Stimulated activated memory B cell treated with anti-CD40 and anti-IgM and Interleukin-4, amounts not matched to agents 10 μg/mL and 1 μg/mL and 100 μg/mL, for 72 hours (primary cell): ENCODE data around the gene EPHB2.

Experiments used
- ATAC-seq: fragments of 150-1000 bp; cut with Tn5 transposase; 2 replicates; pipeline ENCODE4 v1.10.0; 2021
- H3K27ac Mint-ChIP-seq: one replicate; pipeline ENCODE4 v1.8.0; 2022; ENCODE audit warnings: mild to moderate bottlenecking, mixed read lengths
- H3K27me3 Mint-ChIP-seq: one replicate; pipeline ENCODE4 v1.8.0; 2022; ENCODE audit warnings: mixed read lengths
- H3K36me3 Mint-ChIP-seq: one replicate; pipeline ENCODE4 v1.8.0; 2022; ENCODE audit warnings: mixed read lengths
- H3K4me1 Mint-ChIP-seq: one replicate; pipeline ENCODE4 v1.8.0; 2022; ENCODE audit warnings: mixed read lengths
- H3K4me3 Mint-ChIP-seq: one replicate; pipeline ENCODE4 v1.8.0; 2022; ENCODE audit warnings: mild to moderate bottlenecking, moderate library complexity, mixed read lengths
- H3K9me3 Mint-ChIP-seq: one replicate; pipeline ENCODE4 v1.8.0; 2022; ENCODE audit warnings: mixed read lengths

Gene EPHB2

GRCh38 chr1:22915816-22916470 lies 205.3 kb downstream of the EPHB2 start:
- H3K9me3 Mint-ChIP-seq, result no peaks in the 10 kb centered on the region
- H3K27ac Mint-ChIP-seq, result no peak overlapping the region
- no peak overlapping the region for H3K4me3 Mint-ChIP-seq
- H3K27me3 Mint-ChIP-seq, result peaks cover 39% of the 10 kb centered on the region
- no peaks in the 10 kb centered on the region for H3K36me3 Mint-ChIP-seq
- no peaks in the 10 kb centered on the region for H3K4me1 Mint-ChIP-seq
- ATAC-seq, result no peak

GRCh38 chr1:22916471-22916820 lies 205.8 kb downstream of the EPHB2 start:
- Mint-ChIP-seq H3K9me3 (no peaks in the 10 kb centered on the region), H3K27me3 (peaks cover 39% of the 10 kb centered on the region), H3K4me1 (no peaks in the 10 kb centered on the region), H3K36me3 (no peaks in the 10 kb centered on the region), H3K27ac (no peak overlapping the region), H3K4me3 (no peak overlapping the region)
- no peak for ATAC-seq

- H3K27ac Mint-ChIP-seq, result no peak overlapping the region
- ATAC-seq, result no peak
- H3K4me1 Mint-ChIP-seq, result no peaks in the 10 kb centered on the region
- no peaks in the 10 kb centered on the region for H3K36me3 Mint-ChIP-seq
- peaks cover 39% of the 10 kb centered on the region for H3K27me3 Mint-ChIP-seq
- H3K4me3 Mint-ChIP-seq, result no peak overlapping the region
- no peaks in the 10 kb centered on the region for H3K9me3 Mint-ChIP-seq
Observed at GRCh38 chr1:22917989-22918388, 207.3 kb downstream of the EPHB2 start.

GRCh38 chr1:22918644-22919043 lies 208.0 kb downstream of the EPHB2 start:
- no peak overlapping the region for H3K4me3 Mint-ChIP-seq
- peaks cover 33% of the 10 kb centered on the region for H3K27me3 Mint-ChIP-seq
- H3K9me3 Mint-ChIP-seq, result no peaks in the 10 kb centered on the region
- H3K4me1 Mint-ChIP-seq, result no peaks in the 10 kb centered on the region
- ATAC-seq, result no peak
- no peaks in the 10 kb centered on the region for H3K36me3 Mint-ChIP-seq
- no peak overlapping the region for H3K27ac Mint-ChIP-seq

GRCh38 chr1:22919341-22920025 lies 208.8 kb downstream of the EPHB2 start:
- Mint-ChIP-seq H3K9me3 (no peaks in the 10 kb centered on the region), H3K27me3 (peaks cover 37% of the 10 kb centered on the region), H3K4me3 (no peak overlapping the region), H3K27ac (no peak overlapping the region), H3K4me1 (no peaks in the 10 kb centered on the region), H3K36me3 (no peaks in the 10 kb centered on the region)
- ATAC-seq, result no peak

- Mint-ChIP-seq H3K36me3 (no peaks in the 10 kb centered on the region), H3K27me3 (peaks cover 43% of the 10 kb centered on the region), H3K4me1 (no peaks in the 10 kb centered on the region), H3K4me3 (no peak overlapping the region), H3K27ac (no peak overlapping the region), H3K9me3 (no peaks in the 10 kb centered on the region)
- no peak for ATAC-seq
Observed at GRCh38 chr1:22920026-22920733, 209.5 kb downstream of the EPHB2 start.

- Mint-ChIP-seq H3K4me1 (no peaks in the 10 kb centered on the region), H3K27ac (no peak overlapping the region), H3K9me3 (no peaks in the 10 kb centered on the region), H3K27me3 (peaks cover 40% of the 10 kb centered on the region), H3K4me3 (no peak overlapping the region), H3K36me3 (no peaks in the 10 kb centered on the region)
- no peak for ATAC-seq
Observed at GRCh38 chr1:22920734-22921451, 210.3 kb downstream of the EPHB2 start.

GRCh38 chr1:22921452-22922126 lies 210.9 kb downstream of the EPHB2 start:
- H3K27me3 Mint-ChIP-seq, result peaks cover 37% of the 10 kb centered on the region
- no peak overlapping the region for H3K27ac Mint-ChIP-seq
- no peak overlapping the region for H3K4me3 Mint-ChIP-seq
- H3K4me1 Mint-ChIP-seq, result no peaks in the 10 kb centered on the region
- H3K36me3 Mint-ChIP-seq, result no peaks in the 10 kb centered on the region
- H3K9me3 Mint-ChIP-seq, result no peaks in the 10 kb centered on the region
- ATAC-seq, result no peak

GRCh38 chr1:22922640-22923039 lies 212.0 kb downstream of the EPHB2 start:
- no peak overlapping the region for H3K4me3 Mint-ChIP-seq
- no peaks in the 10 kb centered on the region for H3K4me1 Mint-ChIP-seq
- no peaks in the 10 kb centered on the region for H3K36me3 Mint-ChIP-seq
- no peak overlapping the region for H3K27ac Mint-ChIP-seq
- no peak for ATAC-seq
- no peaks in the 10 kb centered on the region for H3K9me3 Mint-ChIP-seq
- H3K27me3 Mint-ChIP-seq, result peaks cover 37% of the 10 kb centered on the region

- no peaks in the 10 kb centered on the region for H3K9me3 Mint-ChIP-seq
- no peak overlapping the region for H3K4me3 Mint-ChIP-seq
- no peak for ATAC-seq
- no peaks in the 10 kb centered on the region for H3K36me3 Mint-ChIP-seq
- no peak overlapping the region for H3K27ac Mint-ChIP-seq
- H3K27me3 Mint-ChIP-seq, result peaks cover 57% of the 10 kb centered on the region
- no peaks in the 10 kb centered on the region for H3K4me1 Mint-ChIP-seq
Observed at GRCh38 chr1:22925111-22925510, 214.5 kb downstream of the EPHB2 start.

- Mint-ChIP-seq H3K27me3 (peaks cover 53% of the 10 kb centered on the region), H3K27ac (no peak overlapping the region), H3K36me3 (no peaks in the 10 kb centered on the region), H3K9me3 (peaks cover 3% of the 10 kb centered on the region), H3K4me1 (no peaks in the 10 kb centered on the region), H3K4me3 (no peak overlapping the region)
- peak; percentile 47 for ATAC-seq
Observed at GRCh38 chr1:22930240-22930912, 219.7 kb downstream of the EPHB2 start.

GRCh38 chr1:22932803-22933470 lies 222.3 kb downstream of the EPHB2 start:
- no peak for ATAC-seq
- peaks cover 33% of the 10 kb centered on the region for H3K27me3 Mint-ChIP-seq
- H3K9me3 Mint-ChIP-seq, result peaks cover 6% of the 10 kb centered on the region
- no peak overlapping the region for H3K4me3 Mint-ChIP-seq
- no peak overlapping the region for H3K27ac Mint-ChIP-seq
- H3K36me3 Mint-ChIP-seq, result no peaks in the 10 kb centered on the region
- no peaks in the 10 kb centered on the region for H3K4me1 Mint-ChIP-seq

- Mint-ChIP-seq H3K36me3 (no peaks in the 10 kb centered on the region), H3K27me3 (peaks cover 9% of the 10 kb centered on the region), H3K9me3 (peaks cover 13% of the 10 kb centered on the region), H3K4me1 (no peaks in the 10 kb centered on the region), H3K4me3 (no peak overlapping the region), H3K27ac (no peak overlapping the region)
- ATAC-seq, result no peak
Observed at GRCh38 chr1:22935433-22935832, 224.8 kb downstream of the EPHB2 start.

- no peak overlapping the region for H3K4me3 Mint-ChIP-seq
- H3K4me1 Mint-ChIP-seq, result no peaks in the 10 kb centered on the region
- peaks cover 15% of the 10 kb centered on the region for H3K9me3 Mint-ChIP-seq
- ATAC-seq, result no peak
- H3K36me3 Mint-ChIP-seq, result no peaks in the 10 kb centered on the region
- H3K27ac Mint-ChIP-seq, result no peak overlapping the region
- H3K27me3 Mint-ChIP-seq, result peaks cover 9% of the 10 kb centered on the region
Observed at GRCh38 chr1:22936681-22937080, 226.0 kb downstream of the EPHB2 start.
